CD4-positive, alpha-beta T cell treated with Interferon gamma for 1 hour (primary cell): Measurements from ENCODE around the gene PINK1.

Experiments used
- DNase-seq: peaks from one replicate; pipeline ENCODE4 v3.0.0-alpha.2; 2020

PINK1 gene

DNA sequence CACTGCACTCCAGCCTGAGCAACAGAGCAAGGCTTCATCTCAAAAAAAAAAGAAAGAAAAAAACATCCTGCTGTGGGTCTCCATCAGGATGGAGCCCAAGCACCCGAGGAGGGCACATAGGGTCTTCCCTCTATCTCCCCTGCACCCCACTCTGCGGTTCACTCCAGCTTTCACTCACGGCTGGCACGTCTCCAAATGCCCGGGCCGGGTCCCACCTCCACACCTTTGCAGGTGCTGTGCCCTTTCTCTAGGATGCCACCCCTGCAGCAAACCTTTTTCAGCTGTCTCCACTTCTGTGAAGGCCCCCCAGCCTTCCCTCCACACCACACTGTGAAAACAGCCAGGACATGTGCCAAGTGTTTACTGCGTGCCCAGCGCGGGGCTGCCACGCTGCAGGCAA lies 50.4 kb downstream of the PINK1 start:
- no peak for DNase-seq

DNA sequence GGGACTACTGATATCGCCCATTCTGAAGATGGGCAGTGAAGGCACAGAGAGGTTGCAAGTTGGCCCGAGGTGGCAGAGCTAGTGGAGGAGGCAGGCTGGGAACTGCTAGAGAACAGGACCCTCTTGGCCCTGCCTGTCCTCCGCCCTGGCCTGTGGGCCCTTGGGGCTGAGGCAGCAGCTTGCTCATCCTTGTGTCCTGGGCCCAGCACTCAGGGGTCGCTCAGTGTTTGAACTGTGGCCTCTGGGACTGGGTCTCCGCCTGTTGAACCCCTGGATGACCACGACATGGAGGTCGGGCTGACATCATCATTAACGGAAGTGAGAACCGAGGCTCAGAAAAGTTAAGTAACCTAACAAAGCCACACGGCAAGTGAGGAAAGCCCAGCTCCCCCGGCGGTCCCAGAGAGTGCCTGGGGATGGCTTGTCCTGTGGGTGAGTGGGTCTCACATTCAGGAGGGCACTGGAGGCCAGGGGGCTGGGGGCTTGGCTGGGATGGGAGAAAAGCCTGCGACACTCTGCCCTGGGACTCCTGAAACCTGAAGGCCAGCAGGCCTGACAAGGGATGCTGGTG lies 50.9 kb downstream of the PINK1 start:
- DNase-seq, result no peak

DNA sequence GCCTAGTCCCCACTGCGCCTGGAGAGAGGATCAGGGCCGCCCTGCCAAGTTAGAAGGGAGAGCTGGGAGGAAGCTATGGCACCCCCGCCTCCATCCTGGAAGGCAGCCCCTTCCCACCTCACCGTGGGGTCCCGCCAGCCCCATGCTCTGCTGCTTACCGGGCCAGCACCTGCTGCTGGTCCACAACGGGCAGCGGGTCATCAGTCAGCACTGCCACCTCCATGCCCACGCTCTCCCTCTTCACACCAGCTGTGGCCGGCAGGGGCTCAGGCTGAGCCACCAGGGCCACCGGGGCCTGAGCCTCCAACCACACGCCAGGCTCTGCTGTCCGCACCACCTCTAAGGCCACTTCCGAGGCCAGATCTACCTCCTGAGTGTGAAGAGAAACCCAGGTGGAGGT lies 51.4 kb downstream of the PINK1 start:
- no peak for DNase-seq

DNA sequence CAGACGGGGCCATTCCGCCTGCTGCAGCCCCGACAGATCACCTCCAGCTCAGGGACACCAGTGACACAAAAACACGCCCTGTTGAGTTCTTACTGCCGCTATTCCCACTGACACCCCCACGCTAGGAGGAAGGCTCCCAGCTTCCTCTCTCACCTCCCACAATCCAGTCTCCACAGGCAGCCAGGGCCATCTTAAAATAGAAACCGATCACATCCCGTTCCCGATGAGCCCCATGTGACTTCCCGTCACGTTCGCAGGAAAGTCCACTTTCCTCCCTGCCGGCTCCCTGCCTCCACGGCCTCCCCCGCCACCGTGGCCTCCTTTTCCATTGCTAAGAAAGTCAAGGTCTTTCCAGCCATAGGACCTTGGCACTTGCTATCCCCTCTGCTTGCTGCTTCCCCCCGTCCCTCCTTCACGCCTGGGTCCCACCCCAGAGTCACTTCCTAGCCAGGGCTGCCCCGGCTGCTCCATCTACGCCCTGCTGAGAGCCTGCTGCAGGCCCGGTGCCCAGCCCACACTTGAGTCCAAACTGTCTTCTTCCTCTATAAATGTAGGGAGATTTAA lies 51.9 kb downstream of the PINK1 start:
- DNase-seq, result no peak

DNA sequence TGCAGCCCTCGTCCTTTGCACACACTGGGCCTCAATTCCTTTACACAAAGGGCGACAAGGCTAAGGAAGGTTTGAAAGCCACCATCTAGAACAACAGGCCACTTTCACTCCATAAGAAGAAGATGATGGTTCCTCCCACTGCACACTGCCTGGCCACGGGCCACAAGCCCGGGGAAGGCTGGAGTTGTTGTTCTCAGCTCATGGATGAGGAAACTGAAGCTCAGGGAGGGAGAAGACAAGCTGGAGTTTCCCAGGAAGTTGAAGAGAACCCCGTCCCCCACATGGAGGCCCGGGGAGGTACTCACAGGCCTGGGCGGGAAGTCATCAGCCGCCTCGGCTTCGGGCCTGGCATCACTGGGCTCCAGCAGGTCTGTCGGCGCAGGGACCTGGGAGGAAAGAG lies 52.5 kb downstream of the PINK1 start:
- DNase-seq, result no peak

DNA sequence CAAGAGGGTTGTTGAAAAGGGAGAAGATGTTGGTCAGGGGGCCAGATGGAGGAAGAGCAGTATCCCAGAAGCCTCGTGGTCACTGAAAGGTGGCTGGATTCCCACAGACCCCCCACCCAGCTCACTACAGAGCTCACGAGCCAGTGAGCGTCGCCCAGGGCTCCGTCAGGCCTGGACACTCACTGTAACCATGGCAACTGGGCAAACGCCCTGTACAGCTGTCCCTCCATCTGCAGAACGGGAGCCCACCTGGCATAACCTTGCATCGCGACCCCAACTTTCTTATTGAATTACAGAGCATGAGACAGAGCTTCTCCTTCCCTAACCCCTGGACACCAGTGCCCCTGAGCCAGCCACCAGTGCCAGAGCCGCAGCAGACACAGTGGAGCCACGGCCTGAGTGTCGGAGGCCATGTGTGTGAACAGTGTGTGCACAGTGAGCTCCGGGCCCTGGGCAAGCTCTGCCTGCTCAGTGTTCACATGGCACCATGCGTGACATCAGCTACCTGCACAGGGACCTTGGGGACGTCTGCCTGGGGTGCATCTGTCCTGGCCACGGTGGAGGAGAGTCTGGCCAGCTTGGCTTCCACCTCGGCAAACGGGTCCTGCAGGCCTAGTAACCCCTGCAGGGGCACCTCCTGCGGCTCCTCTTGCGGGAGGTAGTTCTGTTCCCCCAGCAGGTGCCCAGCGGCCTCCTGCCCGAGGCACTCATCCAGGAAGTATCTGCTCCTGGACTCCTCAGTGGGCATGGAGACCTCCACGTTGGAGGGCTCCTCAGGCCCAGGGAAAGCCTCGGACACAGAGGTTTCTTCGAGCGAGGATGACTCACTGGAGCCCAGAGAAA lies 53.8 kb downstream of the PINK1 start:
- DNase-seq, result no peak

DNA sequence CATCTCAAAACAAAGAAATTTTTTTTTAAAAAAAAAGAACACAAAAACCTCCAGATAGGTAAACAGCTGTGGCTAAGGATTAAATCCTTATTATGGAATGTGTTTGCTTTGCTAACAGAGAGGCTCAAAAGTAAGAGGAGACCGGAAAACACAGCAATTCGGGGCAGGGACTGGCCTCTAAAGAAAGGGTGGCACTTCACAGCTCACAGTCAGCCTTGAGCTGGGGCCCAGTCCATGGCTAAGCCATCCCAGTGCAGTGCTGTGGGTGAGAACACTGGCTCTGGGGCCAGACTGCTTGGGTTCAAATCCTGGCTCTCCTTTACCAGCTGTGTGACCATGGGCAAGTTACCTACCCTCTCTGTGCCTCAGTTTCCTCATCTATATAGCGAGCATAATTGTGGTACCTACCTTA lies 56.4 kb downstream of the PINK1 start:
- no peak for DNase-seq

DNA sequence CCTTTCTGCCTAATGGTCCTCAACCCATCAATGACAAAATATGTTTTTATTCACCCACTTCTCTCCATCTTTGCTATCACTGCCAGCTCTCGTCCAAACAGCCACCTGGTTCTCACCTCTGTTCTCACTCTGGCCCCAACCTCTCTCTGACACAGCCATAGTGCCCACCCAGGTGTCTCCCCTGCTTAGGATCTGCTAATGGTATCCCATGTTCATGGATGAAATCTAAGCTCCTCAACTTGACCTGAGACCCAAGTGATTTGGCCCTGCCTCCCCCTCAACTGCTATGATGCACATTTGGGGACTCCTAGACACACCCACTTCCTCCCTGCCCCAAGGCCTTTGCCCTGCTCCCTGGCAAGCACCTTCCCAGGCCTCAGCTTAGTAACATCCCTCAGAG lies 58.6 kb downstream of the PINK1 start:
- DNase-seq, result no peak

DNA sequence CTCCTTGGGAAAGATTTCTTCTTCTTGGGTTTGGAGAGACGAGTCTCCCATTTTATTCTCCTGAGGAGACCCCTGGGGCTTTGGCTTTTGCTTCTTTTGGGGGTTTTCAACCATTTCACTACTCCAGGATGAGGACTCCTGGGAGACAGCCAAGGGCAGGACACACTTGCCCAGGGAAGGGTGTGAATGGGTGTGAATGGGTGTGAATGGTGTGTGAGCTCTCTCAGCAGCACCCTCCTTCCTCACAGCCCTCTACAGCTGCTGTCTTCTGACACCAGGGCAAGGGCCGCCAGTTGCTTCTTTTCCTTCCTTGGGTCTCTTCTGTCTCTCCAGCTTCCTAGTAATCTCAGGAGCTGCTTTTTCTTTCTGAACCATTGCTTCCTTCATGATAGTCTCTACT lies 60.4 kb downstream of the PINK1 start:
- no peak for DNase-seq

DNA sequence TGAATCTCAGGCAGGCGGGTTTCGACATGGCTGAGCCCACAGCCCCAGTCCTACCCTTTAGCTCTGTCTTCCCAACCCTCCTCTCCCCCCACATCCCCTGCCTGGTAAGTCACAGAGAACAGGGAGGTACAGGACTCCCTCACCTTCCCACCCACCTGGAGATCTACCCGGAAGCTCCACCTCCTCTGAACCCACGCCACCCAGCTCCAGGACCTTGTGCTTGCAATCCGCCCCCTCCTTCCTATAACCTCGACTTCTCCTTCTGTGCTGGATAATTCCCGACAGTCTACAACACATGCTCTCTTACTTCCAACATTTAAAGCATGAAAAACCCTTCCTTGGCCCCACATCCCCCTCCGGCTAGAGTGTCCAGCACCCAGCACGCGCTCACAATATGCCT lies 62.3 kb downstream of the PINK1 start:
- DNase-seq, result no peak

DNA sequence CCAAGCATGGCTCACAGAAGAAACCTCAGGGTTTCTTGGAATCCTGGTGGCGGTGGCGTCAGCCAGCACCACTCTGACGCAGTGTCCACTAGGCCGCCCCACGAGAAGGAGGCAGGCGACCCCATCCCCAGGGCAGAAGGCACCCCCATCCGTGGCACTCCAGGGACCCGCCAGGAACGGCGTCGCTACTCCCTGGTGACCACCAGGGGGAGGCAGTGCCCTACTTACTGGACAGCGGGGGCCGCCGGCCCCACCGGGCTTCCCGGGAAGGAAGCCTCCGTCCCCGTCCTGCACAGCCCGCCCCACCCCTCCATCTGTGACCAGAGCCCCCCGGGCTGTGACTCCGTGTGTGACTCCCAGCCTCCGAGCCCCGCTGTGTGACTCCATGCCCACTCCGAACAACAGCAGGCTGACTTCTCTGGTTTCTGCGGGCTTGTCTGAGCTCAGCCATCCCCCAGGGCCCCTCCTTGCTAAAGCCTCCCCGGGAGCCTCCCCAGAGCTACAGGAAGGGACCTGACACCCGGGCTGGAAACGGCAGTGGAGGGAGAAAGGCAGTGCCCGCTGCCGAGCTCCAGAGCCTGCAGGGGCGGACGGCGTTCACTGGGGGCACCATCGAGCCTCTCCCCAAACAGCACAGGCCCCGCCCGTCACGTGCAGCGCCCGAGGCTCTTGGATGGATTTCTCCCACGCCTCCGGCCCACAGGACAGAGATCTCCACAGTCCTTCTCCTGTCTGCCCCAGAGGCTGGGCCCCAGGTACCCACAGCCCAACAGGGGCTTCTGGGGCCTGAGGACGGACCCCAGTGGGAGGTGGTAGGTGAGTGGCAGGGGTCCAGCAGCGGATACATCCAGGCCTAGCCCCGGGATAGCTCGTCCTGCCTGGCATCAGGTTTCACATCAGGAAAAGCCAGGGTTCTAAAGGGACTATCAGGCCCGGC lies 63.4 kb downstream of the PINK1 start:
- DNase-seq, result peak; percentile 72

DNA sequence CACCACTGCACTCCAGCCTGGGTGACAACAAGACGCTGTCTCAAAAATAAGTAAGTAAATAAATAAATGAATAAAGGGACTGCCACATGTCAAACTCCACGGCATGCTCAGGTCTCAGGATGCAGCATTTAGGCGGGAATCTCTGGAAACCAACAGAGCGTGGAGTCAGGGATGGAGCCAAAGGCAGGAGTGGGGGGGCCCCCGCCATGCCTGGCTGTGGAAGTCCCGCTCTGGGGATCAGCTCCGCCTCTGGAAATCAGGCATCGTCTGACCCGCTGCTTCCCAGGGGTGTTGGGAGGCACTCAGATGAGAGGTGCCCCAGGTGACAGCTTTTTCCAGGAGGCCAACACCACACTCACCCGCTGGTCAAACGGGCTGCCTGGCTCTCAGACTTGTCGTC lies 64.3 kb downstream of the PINK1 start:
- DNase-seq, result no peak

DNA sequence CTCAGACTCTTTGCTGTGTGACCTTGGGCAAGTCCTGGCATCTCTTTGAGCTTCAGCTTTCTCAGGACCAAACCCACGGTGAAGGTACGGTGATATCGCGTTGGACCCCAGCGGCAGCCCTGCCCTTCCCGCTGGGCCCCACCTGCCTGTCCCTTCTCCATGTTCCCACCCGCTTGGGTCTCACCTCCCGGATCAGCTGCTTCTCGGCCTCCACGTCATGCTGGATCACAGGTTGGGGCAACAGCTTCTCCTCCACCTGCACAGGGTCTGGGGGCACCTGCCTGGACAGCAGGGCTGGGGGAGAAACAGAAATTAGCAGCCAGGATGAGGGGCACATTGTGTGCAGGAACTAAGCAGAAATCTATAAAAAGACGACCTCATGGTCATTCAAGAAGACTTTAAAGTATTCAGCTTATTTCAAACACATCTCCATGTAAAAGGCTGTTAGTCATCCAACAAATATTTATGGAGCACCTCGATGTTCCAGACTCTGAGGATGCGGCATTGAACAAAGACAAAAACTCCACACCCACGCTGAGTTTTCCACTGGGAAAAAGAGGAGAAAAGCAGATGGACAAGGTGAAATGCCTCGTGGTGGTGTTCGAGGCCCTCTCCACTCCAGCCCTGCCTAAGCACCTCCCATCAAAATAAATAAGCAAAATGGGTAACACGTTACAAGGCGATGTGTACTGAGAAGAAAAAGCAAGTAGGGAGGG lies 65.1 kb downstream of the PINK1 start:
- no peak for DNase-seq

DNA sequence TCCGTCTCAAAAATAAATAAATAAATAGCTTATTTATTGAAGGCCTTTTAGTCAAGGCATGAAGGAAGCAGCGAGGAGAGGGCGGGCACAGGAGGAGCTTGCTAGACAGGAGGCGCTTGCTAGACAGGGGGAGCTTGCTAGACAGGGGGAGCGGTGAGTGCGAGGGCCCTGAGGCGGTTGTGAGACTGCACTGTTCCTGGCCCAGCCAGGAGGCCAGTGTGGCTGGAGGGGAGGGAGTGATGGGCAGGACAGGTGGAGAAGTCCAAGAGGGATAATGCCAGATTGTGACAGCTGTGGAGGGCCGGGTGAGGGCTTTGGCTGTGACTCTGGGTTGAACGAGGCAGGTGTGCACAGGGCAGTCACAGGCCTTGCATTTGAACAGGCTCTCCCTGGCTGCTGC lies 66.3 kb downstream of the PINK1 start:
- no peak for DNase-seq

DNA sequence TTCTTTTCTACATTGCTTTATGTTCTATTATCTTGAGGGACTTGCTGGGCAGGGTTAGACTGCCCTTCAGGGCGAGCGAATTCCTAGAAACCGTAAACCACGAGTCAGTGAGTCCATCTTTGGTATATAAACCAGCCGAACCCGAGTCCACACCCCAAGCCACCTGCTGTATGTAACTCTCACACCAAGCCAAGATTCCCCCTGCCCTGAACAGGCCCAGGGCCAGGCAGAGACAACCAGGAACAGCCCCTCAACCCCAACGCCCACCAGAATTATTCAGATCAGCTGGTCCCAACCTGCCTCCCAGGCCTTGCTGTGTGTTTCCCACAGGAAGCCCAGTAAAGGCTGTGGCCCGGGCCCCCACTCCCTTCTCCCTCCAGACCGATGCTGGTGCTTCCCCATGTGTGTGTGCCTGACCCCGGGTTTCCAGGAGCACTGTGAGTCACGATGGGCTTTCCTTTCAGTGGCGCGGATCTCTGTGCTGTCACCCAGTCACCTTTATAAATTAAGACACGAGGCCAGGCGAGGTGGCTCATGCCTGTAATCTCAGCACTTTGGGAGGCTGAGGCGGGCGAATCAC lies 67.5 kb downstream of the PINK1 start:
- DNase-seq, result no peak
